D721Med (cell line): ENCODE data around the gene PLXDC1.

Experiments
- DNase-seq: peaks from one replicate; pipeline ENCODE4 v3.0.0; 2011; ENCODE audit warnings: low spot score; ENCODE audit not compliant: insufficient read length
- FAIRE-seq: peaks from 2 replicates; lab custom pipeline; 2011; peaks lifted over from hg19 to GRCh38; lab: Jason Lieb, UNC
- TF ChIP-seq, protein P1 (sequence below): IDR thresholded peaks from 2 replicates; pipeline ENCODE4 v1.5.1; 2012; ENCODE audit warnings: mild to moderate bottlenecking, control low read depth; ENCODE audit not compliant: insufficient read depth; ENCODE audit errors: missing control alignments

PLXDC1 gene

GRCh38 chr17:39147221-39148185 lies 3.9 kb downstream of the PLXDC1 start:
- DNase-seq, result no peak
- TF ChIP-seq, protein P1, sequence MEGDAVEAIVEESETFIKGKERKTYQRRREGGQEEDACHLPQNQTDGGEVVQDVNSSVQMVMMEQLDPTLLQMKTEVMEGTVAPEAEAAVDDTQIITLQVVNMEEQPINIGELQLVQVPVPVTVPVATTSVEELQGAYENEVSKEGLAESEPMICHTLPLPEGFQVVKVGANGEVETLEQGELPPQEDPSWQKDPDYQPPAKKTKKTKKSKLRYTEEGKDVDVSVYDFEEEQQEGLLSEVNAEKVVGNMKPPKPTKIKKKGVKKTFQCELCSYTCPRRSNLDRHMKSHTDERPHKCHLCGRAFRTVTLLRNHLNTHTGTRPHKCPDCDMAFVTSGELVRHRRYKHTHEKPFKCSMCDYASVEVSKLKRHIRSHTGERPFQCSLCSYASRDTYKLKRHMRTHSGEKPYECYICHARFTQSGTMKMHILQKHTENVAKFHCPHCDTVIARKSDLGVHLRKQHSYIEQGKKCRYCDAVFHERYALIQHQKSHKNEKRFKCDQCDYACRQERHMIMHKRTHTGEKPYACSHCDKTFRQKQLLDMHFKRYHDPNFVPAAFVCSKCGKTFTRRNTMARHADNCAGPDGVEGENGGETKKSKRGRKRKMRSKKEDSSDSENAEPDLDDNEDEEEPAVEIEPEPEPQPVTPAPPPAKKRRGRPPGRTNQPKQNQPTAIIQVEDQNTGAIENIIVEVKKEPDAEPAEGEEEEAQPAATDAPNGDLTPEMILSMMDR, result no peak
- no peak for FAIRE-seq

DNA sequence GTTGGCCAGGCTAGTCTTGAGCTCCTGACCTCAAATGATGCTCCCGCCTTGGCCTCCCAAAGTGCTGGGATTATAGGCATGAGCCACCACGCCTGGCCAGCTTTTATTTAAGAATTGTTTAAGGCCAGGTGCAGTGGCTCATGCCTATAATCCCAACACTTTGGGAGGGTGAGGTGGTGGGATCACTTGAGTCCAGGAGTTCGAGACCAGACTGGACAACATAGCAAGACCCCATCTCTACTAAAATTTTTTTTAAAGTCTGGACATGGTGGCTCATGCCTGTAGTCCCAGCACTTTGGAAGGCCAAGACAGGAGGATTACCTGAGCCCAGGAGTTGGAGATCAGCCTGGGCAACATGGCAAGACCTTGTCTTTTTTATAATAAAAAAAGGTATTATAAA lies 5.2 kb downstream of the PLXDC1 start:
- DNase-seq (no peak), FAIRE-seq (no peak)
- TF ChIP-seq, protein P1, result no peak

- TF ChIP-seq, protein P1, result no peak
- FAIRE-seq, result no peak
- no peak for DNase-seq
Measured at GRCh38 chr17:39145143-39145542, 6.3 kb downstream of the PLXDC1 start.

GRCh38 chr17:39144416-39144840 lies 7.0 kb downstream of the PLXDC1 start:
- DNase-seq (no peak), FAIRE-seq (no peak)
- TF ChIP-seq, protein P1, result no peak

DNA sequence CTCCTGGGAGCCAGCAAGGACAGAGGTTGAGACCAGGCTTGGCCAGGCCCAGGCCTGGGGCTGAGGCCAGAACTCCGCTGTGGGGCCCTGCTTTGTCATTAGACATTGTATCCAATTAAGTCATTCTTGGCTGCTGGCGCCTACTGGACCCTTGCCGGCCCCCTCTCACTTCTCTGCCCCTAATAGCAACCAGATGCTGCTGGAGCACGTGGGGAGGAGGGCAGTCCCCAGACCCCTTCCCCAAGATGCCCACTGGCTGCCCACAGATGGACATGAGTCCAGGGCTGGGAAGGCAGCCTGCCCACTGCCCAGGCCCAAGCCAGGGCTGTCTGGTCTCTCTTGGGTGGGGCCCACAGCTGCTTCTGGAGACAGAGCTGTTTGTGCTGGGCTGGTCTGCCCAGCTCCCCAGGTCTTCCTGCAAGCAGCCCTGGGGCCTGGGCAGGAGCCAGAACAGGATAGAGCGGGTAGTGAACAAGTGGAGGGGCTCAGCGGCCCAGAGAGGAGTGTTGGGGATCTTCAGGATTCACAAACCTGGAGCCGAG lies 7.8 kb downstream of the PLXDC1 start:
- FAIRE-seq (no peak), DNase-seq (no peak)
- TF ChIP-seq, protein P1, result no peak

DNA sequence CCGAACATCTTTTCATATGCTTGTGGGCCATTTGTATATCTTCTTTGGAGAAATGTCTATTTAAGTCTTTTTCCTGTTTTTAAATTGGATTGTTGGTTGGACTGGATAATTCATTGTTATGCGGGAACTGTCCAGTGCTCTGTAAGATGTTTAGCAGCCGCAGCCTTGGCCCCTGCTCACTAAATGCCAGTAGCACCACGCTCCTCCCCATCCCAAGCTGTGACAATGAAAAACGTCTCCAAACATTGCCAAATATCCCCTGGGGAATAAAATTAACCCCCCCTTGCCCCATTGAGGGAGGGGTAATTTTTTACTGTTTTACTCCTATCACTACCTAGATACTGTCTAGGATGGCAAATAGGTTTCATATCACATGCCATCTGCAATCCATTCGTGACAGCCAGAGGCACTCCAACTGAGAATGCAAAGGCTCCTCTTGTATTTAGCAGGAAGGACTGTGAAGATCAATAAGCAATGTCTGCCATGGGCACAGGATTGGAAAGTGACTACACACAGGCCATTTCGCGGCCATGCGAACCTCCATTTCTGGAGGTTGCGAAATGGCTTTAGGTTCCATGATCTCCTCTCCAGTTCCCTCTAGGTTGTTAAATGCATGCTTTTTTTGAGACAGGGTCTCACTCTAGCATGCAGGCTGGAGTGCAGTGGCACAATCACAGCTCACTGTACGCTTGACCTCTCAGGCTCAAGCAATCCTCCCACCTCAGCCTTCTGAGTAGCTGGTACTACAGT lies 9.3 kb downstream of the PLXDC1 start:
- no peak for FAIRE-seq
- no peak for DNase-seq
- TF ChIP-seq, protein P1, result no peak
